ENCODE data around the gene ELAPOR1.

The ELAPOR1 gene

GRCh38 chr1:109158433-109158832, 44.5 kb downstream of the ELAPOR1 start:
- Histone ChIP-seq H3K4me3 (ENCODE audit: low read depth, low read length) (no peak overlapping the region), H3K36me3 (no peaks in the 10 kb centered on the region), H3K4me1 (no peaks in the 10 kb centered on the region; the same call in none of the 2 replicates), H3K27me3 (no peaks in the 10 kb centered on the region), H3K9me3 (no peaks in the 10 kb centered on the region)
- no peak for TF ChIP-seq CTCF (IDR thresholded peaks at IDR 0.05; ENCODE audit: low read depth, low read length)
- no peak for DNase-seq

- TF ChIP-seq CTCF (IDR thresholded peaks at IDR 0.05; ENCODE audit: low read depth, low read length): no peak
- no peak for DNase-seq
- Histone ChIP-seq H3K9me3 (no peaks in the 10 kb centered on the region), H3K36me3 (no peaks in the 10 kb centered on the region), H3K4me1 (no peaks in the 10 kb centered on the region; the same call in none of the 2 replicates), H3K27me3 (no peaks in the 10 kb centered on the region), H3K4me3 (ENCODE audit: low read depth, low read length) (no peak overlapping the region)
Measured at GRCh38 chr1:109159326-109159725, 45.4 kb downstream of the ELAPOR1 start.

- no peaks in the 10 kb centered on the region for H3K36me3 ChIP-seq
- no peaks in the 10 kb centered on the region for H3K27me3 ChIP-seq
- no peak for TF ChIP-seq CTCF (IDR thresholded peaks at IDR 0.05; ENCODE audit: low read depth, low read length)
- no peak for DNase-seq
- no peaks in the 10 kb centered on the region; the same call in none of the 2 replicates for H3K4me1 ChIP-seq
- no peaks in the 10 kb centered on the region for H3K9me3 ChIP-seq
- no peak overlapping the region for H3K4me3 ChIP-seq (ENCODE audit: low read depth, low read length)
Measured at GRCh38 chr1:109160071-109160840, 46.3 kb downstream of the ELAPOR1 start.

- no peaks in the 10 kb centered on the region; the same call in none of the 2 replicates for H3K4me1 ChIP-seq
- H3K36me3 ChIP-seq: no peaks in the 10 kb centered on the region
- no peaks in the 10 kb centered on the region for H3K27me3 ChIP-seq
- TF ChIP-seq CTCF (IDR thresholded peaks at IDR 0.05; ENCODE audit: low read depth, low read length): no peak
- peak; percentile 14 for DNase-seq
- H3K4me3 ChIP-seq (ENCODE audit: low read depth, low read length): no peak overlapping the region
- H3K9me3 ChIP-seq: no peaks in the 10 kb centered on the region
Measured at GRCh38 chr1:109161858-109162606, 48.1 kb downstream of the ELAPOR1 start.

- no peak for TF ChIP-seq CTCF (IDR thresholded peaks at IDR 0.05; ENCODE audit: low read depth, low read length)
- DNase-seq: no peak
- Histone ChIP-seq H3K4me3 (ENCODE audit: low read depth, low read length) (no peak overlapping the region), H3K4me1 (no peaks in the 10 kb centered on the region; the same call in none of the 2 replicates), H3K36me3 (no peaks in the 10 kb centered on the region), H3K27me3 (no peaks in the 10 kb centered on the region), H3K9me3 (no peaks in the 10 kb centered on the region)
Measured at GRCh38 chr1:109162626-109163025, 48.7 kb downstream of the ELAPOR1 start.

- Histone ChIP-seq H3K4me1 (no peaks in the 10 kb centered on the region; the same call in none of the 2 replicates), H3K4me3 (ENCODE audit: low read depth, low read length) (no peak overlapping the region), H3K9me3 (no peaks in the 10 kb centered on the region), H3K27me3 (no peaks in the 10 kb centered on the region), H3K36me3 (no peaks in the 10 kb centered on the region)
- no peak for DNase-seq
- no peak for TF ChIP-seq CTCF (IDR thresholded peaks at IDR 0.05; ENCODE audit: low read depth, low read length)
Measured at GRCh38 chr1:109163551-109163950, 49.6 kb downstream of the ELAPOR1 start.

Data from BE2C (cell line).